B cell (primary cell): Measurements from ENCODE around the gene NAMPT.

Source experiments
- CTCF ChIP-seq: fragments of 200-600 bp; IDR thresholded peaks from one replicate; pipeline ENCODE4 v1.8.0; 2022; ENCODE audit warnings: antibody characterized with exemption, mild to moderate bottlenecking
- EZH2 ChIP-seq: IDR thresholded peaks from 2 replicates; pipeline ENCODE4 v1.6.1; 2012; ENCODE audit warnings: borderline replicate concordance, low read depth, mild to moderate bottlenecking, moderate library complexity, low read length; ENCODE audit not compliant: insufficient read depth, poor library complexity, severe bottlenecking

GRCh38 chr7:106218546-106218945 lies 66.2 kb downstream of the NAMPT start:
- TF ChIP-seq CTCF: no peak
- TF ChIP-seq EZH2: no peak
